Endodermal cell (in vitro differentiated cells): Measurements from ENCODE around the gene PLPPR2. TPM values are rescaled to one million over a fixed set of nuclear protein-coding genes. Genes with fewer than 3 reads are reported as not detected.
A peak's percentile ranks its signal among the peaks of the same experiment; 100 is the strongest.
"Not testable (repeated sequence)": the region's sequence is repeated elsewhere in the genome, so short reads cannot be mapped to it uniquely, and the experiment has no call there.

Source experiments
- DNase-seq: peaks from one replicate; pipeline ENCODE4 v3.0.0-alpha.2; 2017
- H3K27ac ChIP-seq: 2 replicates; pipeline ENCODE4 v1.5.1; 2013; ENCODE audit warnings: mild to moderate bottlenecking, low read depth, low read length, moderate library complexity
- H3K27me3 ChIP-seq: 2 replicates; pipeline ENCODE4 v1.6.1; 2013; ENCODE audit warnings: mild to moderate bottlenecking, low read length, moderate library complexity; ENCODE audit not compliant: insufficient read depth, control insufficient read depth, poor library complexity, severe bottlenecking
- H3K36me3 ChIP-seq: 2 replicates; pipeline ENCODE4 v1.7.0; 2013; ENCODE audit warnings: mild to moderate bottlenecking, low read length, moderate library complexity; ENCODE audit not compliant: control insufficient read depth, insufficient read depth
- H3K4me1 ChIP-seq: one replicate; pipeline ENCODE4 v1.7.0; 2013; ENCODE audit warnings: low read length; ENCODE audit not compliant: control insufficient read depth, insufficient read depth
- H3K4me3 ChIP-seq: 2 replicates; pipeline ENCODE4 v1.5.1; 2013; ENCODE audit warnings: mild to moderate bottlenecking, low read length, moderate library complexity
- H3K9ac ChIP-seq: 2 replicates; pipeline ENCODE4 v1.6.1; 2013; ENCODE audit warnings: mild to moderate bottlenecking, low read length, moderate library complexity; ENCODE audit not compliant: poor library complexity, severe bottlenecking; ENCODE audit errors: extremely low read depth
- H3K9me3 ChIP-seq: 2 replicates; pipeline ENCODE4 v1.6.1; 2013; ENCODE audit warnings: mild to moderate bottlenecking, low read length, moderate library complexity; ENCODE audit not compliant: control insufficient read depth
- H3K27ac Mint-ChIP-seq: 2 replicates; pipeline ENCODE4 v1.8.0; 2020; ENCODE audit warnings: mixed read lengths
- H3K27me3 Mint-ChIP-seq: 2 replicates; pipeline ENCODE4 v1.8.0; 2021; ENCODE audit warnings: mild to moderate bottlenecking, mixed read lengths; ENCODE audit not compliant: insufficient read depth
- H3K36me3 Mint-ChIP-seq: 2 replicates; pipeline ENCODE4 v1.8.0; 2020; ENCODE audit warnings: low read depth, mixed read lengths
- H3K4me1 Mint-ChIP-seq: 2 replicates; pipeline ENCODE4 v1.8.0; 2020; ENCODE audit warnings: mixed read lengths
- H3K4me3 Mint-ChIP-seq: 2 replicates; pipeline ENCODE4 v1.8.0; 2020; ENCODE audit warnings: mild to moderate bottlenecking, moderate library complexity, mixed read lengths
- H3K9me3 Mint-ChIP-seq: 2 replicates; pipeline ENCODE4 v1.8.0; 2020; ENCODE audit warnings: mild to moderate bottlenecking, mixed read lengths
- whole genome bisulfite sequencing, 2 experiments: methylation state at CpG; one replicate each; pipeline versions ENCODE4 v1.1.5 to v1.1.7; 2013; ENCODE audit warnings: missing lambda C conversion rate in 2 of 2, mixed read lengths in 1 of 2; ENCODE audit not compliant: insufficient coverage in 1 of 2, insufficient read length in 1 of 2; 5-methylcytosine and 5-hydroxymethylcytosine counted together
- total RNA-seq, 2 donors: library from RNA; stranded (reverse); fragmentation: NEBNext Ultra II Directional in 1 of 2; extraction: Animal tissue kit (Norgen Biotek cat#: 25700) in 1 of 2; gene quantifications; 2 replicates in 1 of 2; 3 replicates in 1 of 2; pipeline ENCODE4 v1.2.1, GENCODE V29; 2021
- TF ChIP-seq, protein P1 (sequence below): fragments of 200-600 bp; sonication (generic); conservative IDR thresholded peaks from 2 replicates; pipeline ENCODE4 v1.5.0; 2021; ENCODE audit warnings: antibody characterized with exemption, mild to moderate bottlenecking

PLPPR2 gene
- total RNA-seq, 2 donors from 2014 or later, result 3.1 to 6.8 TPM

DNA sequence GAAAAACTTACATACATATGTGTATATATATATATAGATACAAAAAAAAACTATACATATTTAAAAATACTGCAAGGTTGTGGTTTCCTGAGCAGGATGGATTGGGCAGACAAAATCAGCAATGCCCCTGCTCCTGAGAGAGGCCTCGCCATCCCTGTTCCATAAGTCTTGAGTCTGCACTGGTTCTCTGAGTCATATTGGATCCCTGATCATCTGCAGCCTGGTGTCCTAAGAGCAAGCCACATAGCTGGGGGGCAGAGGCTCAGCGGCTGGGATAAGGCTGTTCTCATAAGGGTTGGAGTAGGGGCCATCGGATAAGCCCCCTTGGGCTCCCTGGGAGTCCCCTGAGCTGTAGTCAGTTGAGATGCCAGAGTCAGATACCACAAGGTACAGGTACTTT lies 22.5 kb downstream of the PLPPR2 start:
- H3K9me3 Mint-ChIP-seq, result no peaks in the 10 kb centered on the region
- 93 to 96% methylated on average over 3 of the region's 3 CpGs for WGBS, 2 experiments
- no peak overlapping the region for H3K27ac Mint-ChIP-seq
- peaks cover 2% of the 10 kb centered on the region for H3K4me1 Mint-ChIP-seq
- H3K27me3 Mint-ChIP-seq, result no peaks in the 10 kb centered on the region
- DNase-seq, result no peak
- no peak overlapping the region for H3K9ac ChIP-seq
- peaks cover 26% of the 10 kb centered on the region for H3K36me3 Mint-ChIP-seq
- TF ChIP-seq, protein P1, sequence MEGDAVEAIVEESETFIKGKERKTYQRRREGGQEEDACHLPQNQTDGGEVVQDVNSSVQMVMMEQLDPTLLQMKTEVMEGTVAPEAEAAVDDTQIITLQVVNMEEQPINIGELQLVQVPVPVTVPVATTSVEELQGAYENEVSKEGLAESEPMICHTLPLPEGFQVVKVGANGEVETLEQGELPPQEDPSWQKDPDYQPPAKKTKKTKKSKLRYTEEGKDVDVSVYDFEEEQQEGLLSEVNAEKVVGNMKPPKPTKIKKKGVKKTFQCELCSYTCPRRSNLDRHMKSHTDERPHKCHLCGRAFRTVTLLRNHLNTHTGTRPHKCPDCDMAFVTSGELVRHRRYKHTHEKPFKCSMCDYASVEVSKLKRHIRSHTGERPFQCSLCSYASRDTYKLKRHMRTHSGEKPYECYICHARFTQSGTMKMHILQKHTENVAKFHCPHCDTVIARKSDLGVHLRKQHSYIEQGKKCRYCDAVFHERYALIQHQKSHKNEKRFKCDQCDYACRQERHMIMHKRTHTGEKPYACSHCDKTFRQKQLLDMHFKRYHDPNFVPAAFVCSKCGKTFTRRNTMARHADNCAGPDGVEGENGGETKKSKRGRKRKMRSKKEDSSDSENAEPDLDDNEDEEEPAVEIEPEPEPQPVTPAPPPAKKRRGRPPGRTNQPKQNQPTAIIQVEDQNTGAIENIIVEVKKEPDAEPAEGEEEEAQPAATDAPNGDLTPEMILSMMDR, result no peak
- no peak overlapping the region for H3K27ac ChIP-seq
- H3K4me3 ChIP-seq, result no peak overlapping the region
- peaks cover 20% of the 10 kb centered on the region for H3K36me3 ChIP-seq
- H3K9me3 ChIP-seq, result no peaks in the 10 kb centered on the region
- peaks cover 4% of the 10 kb centered on the region for H3K4me1 ChIP-seq
- no peak overlapping the region for H3K4me3 Mint-ChIP-seq
- no peaks in the 10 kb centered on the region for H3K27me3 ChIP-seq

DNA sequence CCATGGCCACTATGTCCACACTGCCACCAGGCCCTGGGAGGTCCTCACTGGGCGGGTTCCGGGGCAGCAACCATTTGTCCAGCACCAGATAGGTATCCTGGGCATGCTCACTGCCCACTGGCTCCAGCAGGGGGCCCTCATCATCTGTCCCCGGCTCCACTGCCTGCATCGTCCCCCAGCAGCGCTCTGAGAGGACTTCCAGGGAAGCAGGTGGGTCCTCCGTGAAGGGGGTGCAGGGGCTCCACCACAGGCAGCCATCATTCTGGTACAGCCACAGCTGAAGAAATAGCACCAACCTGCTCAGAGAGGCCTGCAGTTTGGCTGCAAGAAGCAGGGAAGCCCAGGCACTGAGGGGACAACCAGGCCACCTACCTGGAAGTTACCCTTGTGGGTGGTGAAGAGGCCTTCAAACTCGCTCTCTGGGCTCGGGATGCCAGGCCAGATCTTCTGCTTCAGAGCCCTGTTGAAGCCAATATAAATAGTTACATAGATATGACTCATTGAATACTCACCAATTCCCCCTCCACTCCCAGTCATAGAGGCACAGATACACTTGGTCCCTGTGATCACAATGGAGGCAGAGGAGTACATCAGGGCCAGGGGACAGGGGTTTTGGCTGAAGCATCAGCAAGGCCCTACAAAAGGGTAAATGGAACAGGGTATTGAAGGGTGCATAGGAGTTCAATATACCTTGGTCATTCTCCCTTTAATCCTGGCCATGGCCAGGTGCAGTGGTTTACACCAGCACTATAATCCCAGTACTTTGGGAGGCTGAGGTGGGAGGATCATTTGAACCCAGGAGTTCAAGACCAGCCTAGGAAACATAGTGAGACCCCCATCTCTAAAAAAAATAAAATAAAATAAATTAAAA lies 23.3 kb downstream of the PLPPR2 start:
- H3K36me3 ChIP-seq, result peaks cover 20% of the 10 kb centered on the region
- H3K9me3 ChIP-seq, result no peaks in the 10 kb centered on the region
- H3K27me3 Mint-ChIP-seq, result no peaks in the 10 kb centered on the region
- H3K4me1 ChIP-seq, result peaks cover 4% of the 10 kb centered on the region
- H3K27me3 ChIP-seq, result no peaks in the 10 kb centered on the region
- 74 to 77% methylated on average over 2 to 8 of the region's 8 CpGs for WGBS, 2 experiments
- H3K9ac ChIP-seq, result no peak overlapping the region
- H3K4me1 Mint-ChIP-seq, result peaks cover 2% of the 10 kb centered on the region
- DNase-seq, result peak; percentile 89
- peaks cover 26% of the 10 kb centered on the region for H3K36me3 Mint-ChIP-seq
- H3K9me3 Mint-ChIP-seq, result no peaks in the 10 kb centered on the region
- H3K27ac ChIP-seq, result no peak overlapping the region
- TF ChIP-seq, protein P1, result peak; percentile 80
- H3K4me3 Mint-ChIP-seq, result no peak overlapping the region
- no peak overlapping the region for H3K4me3 ChIP-seq
- peak overlapping the region; percentile 55 for H3K27ac Mint-ChIP-seq

DNA sequence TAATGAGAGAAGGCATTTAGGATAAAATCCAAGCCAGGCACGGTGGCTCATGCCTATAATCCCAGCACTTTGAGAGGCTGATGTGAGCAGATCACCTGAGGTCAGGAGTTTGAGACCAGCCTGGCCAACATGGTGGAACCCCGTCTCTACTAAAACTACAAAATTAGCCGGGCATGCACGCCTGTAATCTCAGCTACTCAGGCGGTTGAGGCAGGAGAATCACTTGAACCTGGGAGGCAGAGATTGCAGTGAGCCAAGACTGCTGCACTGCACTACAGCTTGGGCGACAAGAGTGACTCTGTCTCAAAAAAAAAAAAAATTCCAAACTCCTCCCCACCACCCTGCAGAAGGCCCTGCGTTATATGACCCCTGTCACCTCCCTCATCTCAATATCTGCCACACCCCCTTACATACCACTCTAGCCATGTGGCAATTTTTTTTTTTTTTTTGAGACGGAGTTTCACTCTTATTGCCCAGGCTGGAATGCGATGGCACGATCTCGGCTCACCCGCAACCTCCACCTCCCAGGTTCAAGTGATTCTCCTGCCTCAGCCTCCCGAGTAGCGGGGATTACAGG lies 24.1 kb downstream of the PLPPR2 start:
- 91 to 92% methylated on average over 5 to 14 of the region's 14 CpGs for WGBS, 2 experiments
- not testable (repeated sequence) for H3K4me1 Mint-ChIP-seq, H3K4me3 Mint-ChIP-seq, H3K27me3 Mint-ChIP-seq, H3K9me3 Mint-ChIP-seq, H3K9me3 ChIP-seq, H3K9ac ChIP-seq, DNase-seq, H3K4me1 ChIP-seq, H3K4me3 ChIP-seq, H3K27ac ChIP-seq, H3K27me3 ChIP-seq, H3K27ac Mint-ChIP-seq
- H3K36me3 ChIP-seq, result peaks cover 20% of the 10 kb centered on the region
- H3K36me3 Mint-ChIP-seq, result peaks cover 26% of the 10 kb centered on the region
